IPS-11a (cell line): ENCODE results near the gene TBC1D16.

ENCODE experiments used
- H3K4me3 ChIP-seq: one replicate; pipeline ENCODE4 v1.5.1; 2013; ENCODE audit warnings: low read depth, low read length, control low read depth

The TBC1D16 gene

DNA sequence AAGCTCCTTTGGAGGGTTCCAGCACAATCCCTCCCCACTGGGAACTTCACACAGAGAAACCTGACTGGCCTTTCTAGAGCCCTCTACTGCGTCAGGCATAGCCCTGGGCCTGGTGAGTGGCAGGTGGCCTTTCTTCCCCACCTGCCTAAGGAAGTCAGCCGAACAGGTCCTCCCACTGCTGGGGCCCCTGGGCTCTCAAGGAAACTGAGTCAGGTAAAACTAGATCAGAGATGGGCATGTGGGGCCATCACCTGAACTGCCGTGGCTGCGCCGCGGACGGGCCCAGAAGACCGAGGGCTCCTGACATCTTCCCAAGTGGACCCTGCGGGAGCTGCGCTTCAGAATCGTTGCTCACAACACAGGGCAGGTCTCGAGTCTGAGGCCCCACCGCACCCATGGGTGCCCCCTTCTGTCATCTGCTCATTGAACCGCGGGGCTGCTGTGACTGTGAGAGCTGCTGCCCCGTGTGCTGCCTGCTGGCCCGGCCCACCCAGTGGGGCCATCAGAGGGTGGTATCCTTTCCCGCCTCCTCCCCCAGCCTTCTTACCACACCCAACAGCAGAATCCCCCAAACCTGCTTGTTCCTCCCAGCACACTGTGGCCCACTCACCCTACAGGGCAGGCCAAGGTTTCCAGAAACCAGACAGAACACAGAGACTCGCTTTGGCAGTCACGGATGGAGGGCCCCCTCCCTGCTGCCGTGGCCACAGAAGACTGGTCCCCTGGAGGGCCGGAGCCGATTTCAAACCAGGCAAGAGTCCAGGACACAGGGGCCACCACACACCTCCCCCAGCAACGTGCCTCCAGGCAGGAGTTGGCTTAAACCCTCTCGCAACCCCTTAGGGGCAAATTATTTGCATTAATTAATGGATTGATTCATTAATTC, 81.1 kb downstream of the TBC1D16 start:
- H3K4me3 ChIP-seq = no peak overlapping the region

DNA sequence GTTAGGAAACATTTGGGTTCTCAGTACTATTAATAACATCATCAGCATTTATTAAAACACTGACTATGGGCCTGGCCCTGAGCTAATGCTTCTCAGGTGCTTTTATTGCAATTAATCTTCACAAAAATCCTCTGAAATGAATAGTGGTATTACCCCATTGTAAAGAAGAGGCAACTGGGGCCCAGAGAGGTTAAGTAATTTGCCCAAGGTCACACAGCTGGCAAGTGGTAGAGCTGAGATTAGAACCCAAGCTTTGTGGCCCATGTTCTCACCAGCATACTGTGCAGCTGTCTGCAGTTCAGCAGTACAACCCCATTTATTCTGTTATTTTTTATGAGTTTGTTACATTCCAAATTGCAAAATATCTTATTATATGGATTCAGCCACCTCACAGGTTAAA, 82.3 kb downstream of the TBC1D16 start:
- H3K4me3 ChIP-seq = no peak overlapping the region

DNA sequence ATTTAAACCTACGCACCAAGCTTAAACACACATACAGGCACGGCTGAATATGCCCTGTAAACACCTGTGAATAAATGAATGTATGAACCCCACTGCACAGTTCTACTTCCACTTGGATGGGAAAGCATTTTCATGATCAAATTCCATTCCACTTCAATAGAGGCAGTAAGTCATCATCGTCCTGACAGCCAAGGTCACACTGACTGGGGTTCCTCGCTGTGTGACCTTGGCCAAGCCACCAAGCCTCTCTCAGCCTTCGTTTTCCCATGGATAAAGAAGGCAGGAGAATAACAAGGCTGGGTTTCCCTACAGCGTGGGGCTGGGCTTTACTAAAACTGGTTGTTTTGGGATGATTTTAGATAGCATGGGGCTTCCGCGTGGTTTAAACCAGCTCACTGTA, 82.8 kb downstream of the TBC1D16 start:
- no peak overlapping the region for H3K4me3 ChIP-seq

DNA sequence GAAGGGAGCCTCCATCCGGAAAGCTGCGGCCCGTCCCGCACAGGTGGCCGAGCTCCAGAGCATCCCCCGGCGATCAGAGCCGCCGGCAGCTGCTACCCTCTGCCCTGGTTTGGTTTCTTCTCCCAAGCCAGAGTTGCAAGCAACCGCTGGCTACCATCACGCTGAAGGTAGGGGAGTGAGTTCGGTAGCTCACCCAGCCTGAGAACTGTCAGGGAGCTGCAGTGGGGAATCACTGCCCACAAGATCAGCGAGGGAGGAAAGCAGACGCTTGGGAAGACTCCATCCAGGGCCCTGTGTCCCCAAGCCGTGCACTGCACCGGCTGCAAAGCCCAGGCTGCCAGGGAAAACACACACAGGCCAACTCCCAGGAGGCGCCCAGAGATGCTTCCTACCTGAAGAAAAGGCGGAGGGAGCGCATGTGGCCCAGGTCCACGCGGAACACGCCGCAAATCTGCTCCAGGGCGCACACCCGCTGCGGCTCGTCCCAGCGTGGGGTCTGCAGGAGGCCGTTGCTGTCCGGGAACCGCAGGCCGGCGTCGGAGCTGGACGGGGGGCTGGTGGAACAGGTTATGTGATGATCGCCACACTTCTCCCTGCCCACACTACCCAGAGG, 83.3 kb downstream of the TBC1D16 start:
- no peak overlapping the region for H3K4me3 ChIP-seq

DNA sequence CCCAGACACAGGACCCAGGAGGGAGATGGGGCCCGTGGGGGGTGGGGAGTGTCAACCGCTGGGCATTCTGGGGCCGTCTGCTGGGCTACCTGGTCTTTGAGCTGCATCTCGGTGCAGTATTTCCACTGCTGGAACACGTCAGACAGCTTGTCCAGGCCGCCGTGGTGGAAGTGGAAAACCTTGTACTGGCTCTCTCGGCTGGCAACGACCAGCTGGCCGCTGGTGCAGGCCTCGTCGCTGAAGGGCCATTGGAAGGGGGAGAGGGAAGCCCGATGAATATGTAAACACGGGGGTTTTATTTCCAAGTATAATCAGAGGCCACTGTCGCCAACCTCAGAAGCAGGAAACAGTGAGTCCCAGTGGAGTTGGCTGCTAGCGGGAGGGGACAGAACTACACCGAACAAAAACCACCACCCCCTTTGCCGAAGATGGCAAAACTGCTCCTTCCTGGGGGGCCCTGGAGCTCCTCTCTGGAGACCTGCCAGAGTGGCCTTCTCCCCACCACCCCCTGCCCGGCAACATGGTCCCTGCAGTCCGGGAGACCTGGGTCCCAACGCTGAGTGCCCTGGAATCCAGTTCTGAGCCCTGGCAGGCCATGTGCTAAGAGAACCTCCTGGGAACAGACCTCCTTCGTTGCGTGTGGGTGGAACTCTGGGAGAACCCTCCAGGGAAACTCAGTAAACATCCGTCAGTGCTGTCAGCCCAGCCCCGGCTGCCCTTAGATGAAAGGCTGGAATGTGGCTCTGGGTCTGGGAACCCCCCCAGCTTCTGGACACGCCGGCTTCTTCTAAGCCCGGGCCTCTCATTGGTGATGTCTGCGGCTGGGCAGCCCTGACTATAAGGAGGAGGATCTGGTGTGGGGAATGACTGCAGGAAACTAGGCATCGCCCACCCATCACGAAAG, 84.1 kb downstream of the TBC1D16 start:
- no peak overlapping the region for H3K4me3 ChIP-seq

DNA sequence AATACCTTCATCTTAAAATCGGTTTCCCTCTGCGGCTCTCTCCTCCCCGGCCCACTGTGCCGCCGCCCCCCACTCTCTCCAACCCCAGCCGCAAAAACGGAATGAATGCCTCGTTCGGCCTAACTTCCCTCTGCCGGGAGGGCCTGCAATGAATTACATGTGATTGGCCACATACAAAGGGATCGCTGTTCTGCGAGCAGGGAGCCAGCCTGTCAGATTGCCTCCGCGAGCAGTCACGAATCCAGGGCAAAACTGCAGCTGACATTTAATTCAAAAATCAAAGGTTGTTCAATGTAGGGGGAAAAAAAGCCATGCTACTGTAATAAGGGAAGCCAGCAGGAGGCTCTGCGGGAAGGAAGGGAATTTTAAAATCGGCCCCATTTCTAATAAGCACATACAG, 84.9 kb downstream of the TBC1D16 start:
- H3K4me3 ChIP-seq = peak overlapping the region; percentile 25

DNA sequence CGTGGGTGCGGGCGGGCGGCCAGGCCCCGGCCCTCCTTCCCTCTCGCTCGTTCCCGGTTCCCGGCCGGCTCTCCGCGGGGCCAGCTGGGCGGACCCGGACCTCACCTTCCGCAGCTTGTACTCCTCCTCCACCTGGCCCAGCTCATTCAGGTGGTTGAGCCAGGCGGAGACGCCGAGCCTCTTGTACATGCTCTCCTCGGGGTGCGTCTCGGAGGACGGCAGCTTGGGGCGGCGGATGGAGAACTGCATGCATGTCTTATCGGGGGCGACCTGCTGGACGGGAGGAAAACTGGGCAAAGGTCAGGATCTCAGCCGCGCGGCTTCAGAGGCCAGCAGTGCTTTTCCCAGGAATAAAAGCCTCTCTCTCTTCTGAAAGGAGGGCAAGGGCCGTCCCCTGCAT, 85.4 kb downstream of the TBC1D16 start:
- peak overlapping the region; percentile 25 for H3K4me3 ChIP-seq

DNA sequence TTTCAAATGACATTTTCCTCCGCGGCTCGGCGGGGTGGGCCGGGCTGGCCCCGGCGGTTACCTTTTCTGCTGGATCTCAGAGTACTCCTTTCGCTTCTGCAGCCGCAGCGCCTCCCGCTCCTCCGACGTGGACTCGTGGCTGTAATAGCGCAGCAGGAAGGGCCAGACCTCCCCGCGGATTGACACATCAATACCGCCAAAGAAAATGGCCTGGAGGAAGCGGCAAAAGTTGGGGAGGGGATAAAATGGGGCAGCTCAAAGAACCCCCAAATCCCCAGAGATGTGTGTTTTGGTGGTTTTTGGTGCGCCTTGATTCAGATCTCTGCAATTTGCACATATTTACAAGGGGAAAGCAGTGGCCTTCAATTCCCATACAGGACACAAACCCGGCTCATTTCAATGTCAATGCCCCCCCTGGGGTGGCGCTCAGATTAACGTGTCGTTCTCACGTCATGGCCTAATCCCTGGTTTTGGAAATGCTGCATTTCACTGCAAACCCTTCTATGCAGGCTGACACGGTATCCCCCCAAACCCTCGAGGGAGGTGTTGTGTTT, 85.9 kb downstream of the TBC1D16 start:
- H3K4me3 ChIP-seq = peak overlapping the region; percentile 33

DNA sequence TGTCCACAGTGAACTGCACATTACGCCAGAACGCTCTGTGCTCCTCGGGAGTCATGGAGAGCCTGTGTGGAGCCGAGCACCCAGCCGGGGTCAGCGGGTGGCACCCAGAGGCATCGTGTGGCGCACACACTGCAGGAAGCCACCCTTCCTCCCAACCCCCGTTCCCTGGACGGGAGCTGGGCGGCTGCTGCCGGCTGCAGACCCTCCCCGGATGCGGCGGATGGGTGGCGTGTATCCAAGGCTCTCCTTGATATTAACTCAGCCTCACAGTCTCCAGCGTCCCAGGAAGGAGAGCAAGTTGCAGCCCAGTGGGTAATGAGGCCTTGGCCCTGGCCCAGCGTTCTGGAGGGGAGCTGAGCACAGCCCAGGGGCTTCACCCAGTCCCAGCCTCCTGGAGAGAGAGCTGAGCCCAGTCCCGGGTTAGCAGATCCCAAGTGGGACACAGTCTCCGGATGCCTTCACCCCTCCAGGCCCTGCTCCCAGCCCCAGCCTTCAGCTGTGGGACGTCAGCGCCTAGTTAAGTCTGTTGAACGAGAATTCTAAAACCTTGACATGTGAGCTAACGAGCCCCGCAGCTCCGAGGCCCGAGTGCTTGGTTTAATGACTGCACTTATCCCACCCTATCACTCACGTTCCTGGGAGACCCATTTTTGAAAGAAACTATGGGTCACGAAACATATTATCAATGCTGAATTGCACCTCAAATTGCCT, 86.6 kb downstream of the TBC1D16 start:
- peak overlapping the region; percentile 33 for H3K4me3 ChIP-seq

DNA sequence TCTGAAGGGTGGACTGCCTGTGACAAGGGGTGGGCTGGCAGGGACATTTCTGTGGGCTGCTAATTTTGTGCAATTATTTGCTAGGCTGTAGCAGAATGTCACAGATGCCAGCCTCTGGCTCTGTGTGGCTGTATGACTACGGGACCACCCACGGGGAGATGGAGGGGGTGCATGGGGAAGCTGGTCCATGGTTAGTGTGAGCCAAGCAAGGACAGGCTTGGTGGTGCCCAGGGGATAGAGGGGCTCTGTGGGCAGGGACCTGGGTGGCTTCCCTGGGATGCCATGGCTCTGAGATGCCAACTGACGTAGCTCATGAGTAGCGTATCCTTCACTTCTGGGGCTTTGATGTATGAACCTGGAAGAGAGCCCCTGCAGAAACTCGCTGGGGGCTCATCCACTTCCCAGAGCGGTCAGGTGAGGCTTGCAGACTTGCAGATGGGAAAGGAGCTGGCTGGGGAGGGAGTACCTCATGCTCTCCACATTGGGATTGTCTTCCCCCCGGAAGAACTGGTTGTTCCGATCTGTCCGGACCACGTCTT, 87.2 kb downstream of the TBC1D16 start:
- H3K4me3 ChIP-seq = no peak overlapping the region

DNA sequence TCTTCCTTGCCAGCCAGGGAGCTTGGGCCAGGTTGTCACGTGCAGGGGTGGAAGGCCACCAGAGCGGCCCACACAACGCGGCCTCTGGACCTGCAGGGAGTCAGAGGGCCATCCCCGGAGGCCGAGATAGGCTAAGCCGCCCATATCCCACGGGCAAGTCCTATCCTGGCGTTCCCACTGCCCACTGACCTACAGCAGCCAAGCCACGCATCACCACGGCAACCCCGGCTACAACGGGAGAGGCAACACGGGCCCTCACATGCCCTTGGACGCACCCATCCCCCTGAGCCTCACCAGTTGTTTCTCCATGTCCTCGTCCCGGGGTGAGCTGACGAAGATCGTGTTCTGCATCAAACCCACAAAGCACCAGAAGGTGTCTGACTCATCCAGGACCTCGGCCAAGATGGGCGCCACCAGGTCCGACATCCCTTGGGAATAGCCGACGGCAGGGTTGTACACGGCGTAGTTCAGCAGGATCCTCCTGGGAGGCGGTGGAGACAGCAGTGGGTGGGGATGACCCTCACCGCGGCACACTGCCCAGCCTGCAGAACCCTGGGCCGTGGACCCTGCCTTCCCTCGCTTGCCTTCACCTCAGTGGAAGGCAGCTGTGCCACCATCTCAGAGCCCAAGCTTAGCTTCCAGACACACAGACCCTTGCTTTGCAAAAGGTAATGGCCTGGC, 88.2 kb downstream of the TBC1D16 start:
- H3K4me3 ChIP-seq = no peak overlapping the region

DNA sequence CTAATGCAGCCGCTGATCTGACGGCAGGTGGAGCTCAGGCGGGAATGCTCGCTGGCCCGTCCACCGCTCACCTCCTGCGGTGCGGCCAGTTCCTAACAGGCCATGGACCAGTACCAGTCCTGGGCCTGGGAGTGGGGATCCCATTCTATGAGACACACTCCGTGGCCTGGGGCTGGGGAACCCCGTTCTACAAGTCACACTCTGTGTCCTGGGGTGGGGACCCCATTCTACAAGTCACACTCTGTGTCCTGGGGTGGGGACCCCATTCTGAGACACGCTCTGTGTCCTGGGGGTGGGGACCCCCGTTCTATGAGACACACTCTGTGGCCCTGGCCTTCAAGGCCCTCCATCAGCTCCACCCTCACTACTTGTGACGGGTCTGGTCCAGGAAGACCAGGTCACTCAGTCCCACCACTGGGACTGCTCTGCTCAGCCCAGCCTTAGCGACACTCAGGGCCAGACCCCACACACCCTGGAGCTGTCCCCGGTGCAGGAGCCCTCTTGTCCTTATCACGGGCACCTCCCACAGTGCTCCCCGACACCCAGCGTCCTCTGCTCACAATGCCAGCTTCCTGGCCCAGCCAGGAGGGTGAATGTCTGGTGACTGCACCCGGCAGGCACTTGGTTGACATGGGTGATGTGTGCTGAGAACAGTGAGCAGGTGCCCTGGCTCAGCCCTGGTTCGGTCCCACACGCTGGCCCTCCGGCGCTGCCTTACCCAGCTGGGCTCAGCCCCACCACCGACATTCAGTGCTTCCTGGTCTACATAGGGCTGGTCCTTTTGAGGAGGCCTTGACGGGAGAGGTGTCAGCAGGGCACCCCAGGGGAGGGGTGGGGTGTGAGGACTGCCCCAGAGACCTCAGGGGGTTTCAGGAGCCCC, 89.1 kb downstream of the TBC1D16 start:
- no peak overlapping the region for H3K4me3 ChIP-seq

DNA sequence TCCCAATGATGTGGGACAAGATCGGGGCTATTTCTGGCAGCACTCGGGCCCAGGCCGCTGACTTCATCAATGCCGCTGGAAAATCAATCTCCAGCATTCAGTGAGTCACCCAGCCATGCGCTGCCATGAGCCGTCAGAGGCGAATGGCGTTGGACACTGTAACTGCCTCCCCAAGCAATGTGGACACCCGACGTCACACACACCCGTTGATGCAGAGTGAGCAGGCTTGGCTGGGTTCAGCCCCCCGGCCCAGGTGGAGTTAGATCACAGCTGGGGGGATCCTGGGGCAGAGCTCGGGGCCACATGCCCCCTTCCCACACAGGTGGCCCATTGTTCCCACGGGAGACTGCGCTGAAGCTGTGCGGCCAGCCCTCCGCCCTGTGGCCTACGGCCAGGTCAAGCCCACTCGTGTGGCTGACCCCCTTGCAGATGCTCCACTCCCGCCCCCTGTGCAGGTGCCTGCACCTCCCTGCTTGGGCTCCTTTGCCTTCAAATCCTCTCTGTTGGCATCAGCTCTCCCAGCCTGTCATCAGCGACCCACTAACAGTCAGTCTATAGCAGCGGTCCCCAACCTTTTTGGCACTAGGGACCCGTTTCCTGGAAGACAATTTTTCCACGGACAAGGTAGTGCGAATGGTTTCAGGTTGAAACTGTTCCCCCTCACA, 89.9 kb downstream of the TBC1D16 start:
- H3K4me3 ChIP-seq = no peak overlapping the region

DNA sequence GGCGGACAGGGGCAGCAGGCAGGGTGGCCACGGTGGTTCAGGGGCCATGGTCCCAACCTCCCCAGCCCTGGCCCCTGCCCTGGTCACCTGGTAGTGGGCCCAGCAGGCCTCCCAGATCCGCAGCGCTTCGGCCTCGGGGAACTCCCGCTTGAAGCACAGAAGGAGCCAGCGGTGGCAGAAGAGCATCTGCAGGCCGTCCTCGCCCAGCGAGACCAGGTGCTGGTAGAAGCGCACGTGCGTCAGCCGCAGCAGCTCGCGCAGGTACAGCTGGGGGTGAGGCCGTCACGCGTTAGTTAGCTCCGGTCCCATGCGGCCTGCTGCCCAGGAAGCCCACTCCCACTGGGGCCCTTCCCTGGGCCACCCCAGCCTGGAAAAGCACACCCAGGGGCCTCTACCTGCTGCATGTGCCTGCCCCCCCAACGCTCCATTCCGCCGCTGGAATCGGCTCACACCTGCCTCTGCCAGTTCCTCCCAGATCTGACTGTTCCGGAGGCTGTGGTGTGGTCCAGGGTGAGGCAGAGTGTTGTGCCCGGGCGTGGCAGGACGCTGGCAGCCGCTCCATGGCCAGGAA, 90.8 kb downstream of the TBC1D16 start:
- no peak overlapping the region for H3K4me3 ChIP-seq

DNA sequence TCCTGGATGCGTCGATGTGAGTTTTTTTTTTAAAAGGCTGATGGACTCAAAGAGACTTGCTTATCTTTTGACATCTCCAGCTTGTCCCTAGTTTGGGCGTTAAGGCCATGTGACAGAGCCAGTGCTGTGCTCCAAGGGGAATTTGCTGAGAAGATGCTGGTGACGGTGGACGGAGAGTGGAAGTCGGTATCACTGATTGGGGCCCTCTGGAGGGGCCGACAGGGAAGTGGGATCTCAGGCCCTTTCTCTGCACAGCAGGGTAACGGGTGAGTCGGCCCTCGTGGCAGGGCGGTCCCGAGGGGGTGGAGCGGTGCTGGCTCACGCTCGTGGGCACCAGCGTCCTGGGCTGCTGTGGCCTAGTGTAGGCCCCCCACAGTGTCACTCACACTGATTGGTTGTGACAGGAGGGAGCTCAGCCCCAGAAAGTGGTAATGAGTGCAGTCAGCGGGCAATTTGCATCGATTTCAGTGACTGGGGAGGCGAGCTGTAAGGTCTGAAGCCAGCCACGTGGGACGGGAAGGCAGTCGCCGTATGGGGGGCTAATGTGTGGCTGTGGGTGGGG, 91.3 kb downstream of the TBC1D16 start:
- no peak overlapping the region for H3K4me3 ChIP-seq

DNA sequence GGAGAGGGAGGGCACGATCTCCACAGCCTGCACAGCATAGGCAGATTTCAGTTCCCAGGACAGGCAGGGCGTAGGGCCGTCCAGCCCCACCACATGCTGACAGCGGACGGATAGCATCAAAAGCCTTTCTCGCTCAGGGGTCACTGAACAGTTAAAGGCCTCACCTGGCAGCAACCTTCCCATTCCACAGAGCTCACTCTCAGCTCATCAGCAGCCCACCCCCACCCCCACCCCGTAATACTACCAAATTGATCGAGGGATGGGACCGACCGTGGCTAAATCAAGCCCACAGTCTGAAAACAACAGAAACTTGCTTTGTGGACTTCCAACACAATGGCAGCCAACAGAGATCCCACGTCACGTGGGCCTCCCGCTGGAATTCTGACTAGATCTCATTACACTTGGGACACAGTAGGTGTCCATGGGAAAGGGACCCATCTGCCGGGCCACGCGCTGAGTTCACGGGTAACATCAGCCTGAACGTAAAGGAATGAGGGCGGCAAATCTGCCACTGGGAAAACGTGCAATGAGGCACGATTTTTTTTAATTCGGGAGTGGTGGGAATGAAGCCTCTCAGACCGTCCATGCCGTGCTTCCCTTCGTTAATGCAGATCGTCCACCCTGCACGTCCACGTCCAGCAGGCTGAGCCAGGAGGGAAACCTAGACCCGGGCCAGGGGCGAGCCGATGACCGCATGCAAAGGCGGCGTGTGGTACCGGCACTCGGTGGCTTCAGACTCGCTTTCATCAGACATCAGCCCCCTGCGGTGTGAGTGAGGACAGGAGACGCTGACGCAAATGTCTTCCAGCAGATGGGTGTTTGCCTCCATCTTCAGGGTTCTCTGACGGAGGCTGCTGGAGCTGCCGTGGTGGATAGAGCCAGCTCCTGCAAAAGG, 92.1 kb downstream of the TBC1D16 start:
- no peak overlapping the region for H3K4me3 ChIP-seq
